T follicular helper cell (primary cell): ENCODE results near the gene DRAXIN.
A peak's percentile ranks its signal among the peaks of the same experiment; 100 is the strongest.

Experiments used
- DNase-seq: peaks from one replicate; pipeline ENCODE4 v3.0.0-alpha.2; 2020; ENCODE audit warnings: low read depth
- total RNA-seq, 2 experiments: gene quantifications; one replicate each; lab custom pipeline; 2026; lab: John Stamatoyannopoulos, UW

The DRAXIN gene, protein sequence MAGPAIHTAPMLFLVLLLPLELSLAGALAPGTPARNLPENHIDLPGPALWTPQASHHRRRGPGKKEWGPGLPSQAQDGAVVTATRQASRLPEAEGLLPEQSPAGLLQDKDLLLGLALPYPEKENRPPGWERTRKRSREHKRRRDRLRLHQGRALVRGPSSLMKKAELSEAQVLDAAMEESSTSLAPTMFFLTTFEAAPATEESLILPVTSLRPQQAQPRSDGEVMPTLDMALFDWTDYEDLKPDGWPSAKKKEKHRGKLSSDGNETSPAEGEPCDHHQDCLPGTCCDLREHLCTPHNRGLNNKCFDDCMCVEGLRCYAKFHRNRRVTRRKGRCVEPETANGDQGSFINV
- total RNA-seq: 0.12 to 0.17 reads per million in 2 experiments

DNA sequence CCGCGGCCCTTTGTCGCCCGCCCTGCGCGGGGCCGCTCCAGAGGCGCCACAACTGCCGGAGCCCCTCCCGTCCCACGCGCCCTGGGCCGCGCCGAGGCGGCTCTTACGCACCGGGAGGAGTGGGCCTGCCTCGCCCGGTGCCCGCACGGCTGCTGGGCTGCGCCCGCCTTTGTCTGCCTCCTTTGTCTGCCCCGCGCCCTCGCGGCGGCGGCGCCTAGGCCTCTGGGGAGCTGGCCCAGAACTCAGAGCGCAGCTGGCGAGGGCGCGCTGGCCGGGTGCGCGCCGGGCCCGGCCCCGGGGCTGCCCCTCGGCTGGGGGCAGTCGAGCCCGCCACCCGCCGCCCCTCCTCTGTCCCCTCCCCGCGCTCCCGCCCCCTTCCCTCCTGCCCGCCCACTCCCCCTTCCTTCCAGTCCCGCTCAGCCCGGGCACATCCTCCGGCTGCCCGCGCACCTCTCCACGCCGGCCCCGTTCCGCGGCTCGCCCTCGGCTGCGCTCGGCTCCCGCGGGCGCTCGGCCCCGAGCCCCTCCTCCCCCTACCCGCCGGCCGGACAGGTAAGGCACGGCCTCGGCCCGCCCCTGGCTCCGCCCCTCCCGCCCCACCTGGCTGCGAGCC, at the start of gene DRAXIN:
Gene DRAXIN, plus strand, starts transcription at position 409 of the 613 bp plus-strand sequence. CDS start 14,549 bp downstream, outside the sequence.
- no peak for DNase-seq

GRCh38 chr1:11641776-11642305, 49.7 kb upstream of the DRAXIN start:
- no peak for DNase-seq

DNA sequence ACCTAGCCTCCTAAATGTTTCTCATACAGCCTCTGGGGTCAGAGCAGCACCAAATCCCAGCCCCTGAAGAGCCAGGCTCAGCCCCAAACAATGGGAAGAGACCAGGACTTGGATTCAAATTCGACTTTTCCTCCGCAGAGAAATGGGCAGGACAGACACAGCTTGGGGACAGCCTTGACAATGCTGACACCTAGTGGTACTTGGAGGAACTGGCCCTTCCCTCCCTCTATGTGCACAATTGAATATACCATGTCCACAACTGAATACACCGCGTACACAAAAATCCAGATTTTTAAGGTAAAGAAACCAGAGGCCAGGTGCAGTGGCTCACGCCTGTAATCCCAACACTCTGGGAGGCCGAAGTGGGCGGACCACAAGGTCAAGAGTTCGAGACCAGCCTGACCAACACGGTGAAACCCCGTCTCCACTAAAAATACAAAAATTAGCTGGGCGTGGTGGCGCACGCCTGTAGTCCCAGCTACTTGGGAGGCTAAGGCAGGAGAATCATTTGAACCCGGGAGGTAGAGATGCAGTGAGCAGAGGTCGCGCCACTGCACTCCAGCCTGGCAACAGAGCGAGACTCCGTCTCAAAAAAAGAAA, 49.0 kb upstream of the DRAXIN start:
- peak; percentile 59 for DNase-seq

GRCh38 chr1:11643782-11644181, 47.7 kb upstream of the DRAXIN start:
- DNase-seq: no peak

GRCh38 chr1:11645270-11645669, 46.2 kb upstream of the DRAXIN start:
- DNase-seq: no peak

- peak; percentile 71 for DNase-seq
These were observed 45.7 kb upstream of the DRAXIN start for GRCh38 chr1:11645670-11646265.

- no peak for DNase-seq
These were observed 45.2 kb upstream of the DRAXIN start for GRCh38 chr1:11646317-11646716.

DNA sequence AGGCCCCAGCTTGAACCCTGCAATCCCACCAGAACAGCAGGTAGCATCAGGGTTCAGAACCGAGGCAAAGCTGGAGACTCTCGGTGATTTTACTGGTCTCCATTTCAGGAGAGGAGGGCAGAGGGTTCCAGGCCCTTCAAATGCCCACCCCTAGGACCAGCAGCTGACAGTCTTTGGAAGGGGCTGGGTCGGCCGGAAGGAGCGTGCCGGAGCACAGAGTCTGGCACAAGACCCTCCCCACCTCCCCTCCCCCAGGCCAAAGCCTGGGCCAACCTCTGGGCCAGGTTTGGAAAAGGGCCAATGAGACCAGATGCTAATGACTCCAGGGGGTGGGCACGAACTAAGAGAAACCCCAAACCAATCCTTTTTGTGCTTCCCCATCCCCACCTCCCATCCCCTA, 44.2 kb upstream of the DRAXIN start:
- no peak for DNase-seq

- DNase-seq: no peak
These were observed 43.5 kb upstream of the DRAXIN start for GRCh38 chr1:11648039-11648438.

DNA sequence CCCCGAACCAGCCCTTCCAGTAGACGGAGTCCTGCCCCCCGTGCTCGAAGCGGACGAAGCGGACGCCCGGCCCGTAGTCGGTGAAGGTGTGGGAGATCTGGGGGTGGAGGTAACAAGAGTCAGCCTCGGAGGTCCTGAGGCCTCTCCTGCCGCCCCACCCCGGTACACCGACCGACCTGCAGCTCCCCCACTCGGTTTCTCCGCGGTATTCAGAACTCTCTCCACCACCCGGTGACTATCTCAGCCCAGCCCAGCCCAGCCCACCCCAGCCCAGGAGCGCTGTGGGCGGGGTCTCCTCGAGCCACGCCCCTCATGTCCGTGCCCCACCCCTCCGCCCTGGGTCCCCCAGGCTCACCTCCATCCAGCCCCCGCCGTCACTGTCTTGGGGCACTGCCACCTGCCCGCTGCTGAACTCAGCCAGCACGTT, 42.8 kb upstream of the DRAXIN start:
- DNase-seq: no peak

- DNase-seq: no peak
These were observed 42.3 kb upstream of the DRAXIN start for GRCh38 chr1:11649237-11649623.

DNA sequence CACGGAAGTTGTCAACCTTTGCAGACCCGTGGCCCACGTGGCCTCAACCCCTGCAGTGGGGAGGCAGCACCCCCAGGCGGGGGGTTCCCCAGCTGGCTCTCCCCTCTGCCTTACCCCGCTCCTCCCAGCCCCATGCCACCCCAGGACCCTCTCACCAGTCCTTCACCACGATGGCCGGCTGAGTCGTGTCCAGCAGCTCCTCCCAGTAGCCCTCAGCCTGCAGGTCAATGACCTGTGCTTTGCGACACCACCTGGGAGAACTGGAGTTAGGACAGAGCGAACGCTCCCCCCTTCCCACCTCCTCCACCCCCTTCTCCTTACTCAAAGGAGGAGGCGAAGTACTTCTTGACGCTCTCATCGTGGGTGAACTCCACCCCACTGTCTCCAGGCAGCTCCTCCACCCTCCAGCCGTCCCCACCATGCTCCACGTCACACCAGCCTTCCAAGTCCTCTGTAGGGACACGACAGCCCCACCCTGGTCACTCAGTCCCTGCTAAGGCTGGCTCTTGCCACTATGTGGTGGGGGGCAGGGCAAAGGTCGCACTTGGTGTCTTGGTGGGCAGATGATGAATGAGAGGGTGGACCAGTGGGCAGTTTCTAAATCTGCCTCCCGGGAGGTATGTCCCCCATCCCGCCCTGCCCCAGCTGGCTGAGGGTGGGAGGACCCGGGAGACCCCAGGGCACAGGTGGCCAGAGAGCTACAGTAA, 41.7 kb upstream of the DRAXIN start:
- DNase-seq: no peak

GRCh38 chr1:11650331-11650991, 41.0 kb upstream of the DRAXIN start:
- DNase-seq: peak; percentile 60

- DNase-seq: no peak
These were observed 40.5 kb upstream of the DRAXIN start for GRCh38 chr1:11651017-11651416.

- no peak for DNase-seq
These were observed 39.2 kb upstream of the DRAXIN start for GRCh38 chr1:11652203-11652780.

GRCh38 chr1:11653101-11653860, 38.2 kb upstream of the DRAXIN start:
- DNase-seq: no peak

DNA sequence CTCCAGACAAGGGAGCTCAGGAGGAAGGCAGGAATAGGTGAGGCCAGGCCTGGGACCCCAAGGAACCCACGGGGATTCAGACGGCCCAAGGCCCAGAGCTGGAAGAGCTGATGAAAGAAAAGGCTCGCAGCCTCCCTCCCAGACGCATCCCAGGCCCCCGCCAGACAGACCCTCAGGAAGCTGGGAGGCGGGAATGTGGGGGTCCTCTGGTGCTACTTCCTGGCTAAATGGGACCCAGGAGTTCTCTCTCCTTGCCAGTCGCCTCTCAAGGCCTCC, 37.7 kb upstream of the DRAXIN start:
- no peak for DNase-seq

GRCh38 chr1:11654137-11654938, 37.2 kb upstream of the DRAXIN start, which contains the start of the genes FBXO2 and FBXO44:
Gene FBXO2 (minus strand): TSS chr1:11654429. CDS start chr1:11654340, 89 bp downstream.
Gene FBXO44 (plus strand): TSS chr1:11654877. CDS start chr1:11655836, 959 bp downstream.
- DNase-seq: peak; percentile 62
